CD4-positive, alpha-beta T cell treated with Interleukin-10 for 1 hour (primary cell): Measurements from ENCODE around the gene TMEM72.

Experiments used
- DNase-seq: peaks from one replicate; pipeline ENCODE4 v3.0.0-alpha.2; 2020

TMEM72 gene

GRCh38 chr10:44969854-44970253 lies 58.7 kb downstream of the TMEM72 start:
- DNase-seq = no peak

- no peak for DNase-seq
Observed at GRCh38 chr10:44970812-44971395, 59.8 kb downstream of the TMEM72 start.

GRCh38 chr10:44971434-44971833 lies 60.3 kb downstream of the TMEM72 start:
- no peak for DNase-seq

- DNase-seq = no peak
Observed at GRCh38 chr10:44971935-44972757, 61.0 kb downstream of the TMEM72 start.

- DNase-seq = no peak
Observed at GRCh38 chr10:44972874-44973306, 61.8 kb downstream of the TMEM72 start.

GRCh38 chr10:44973323-44974081 lies 62.4 kb downstream of the TMEM72 start:
- no peak for DNase-seq

GRCh38 chr10:44974082-44974627 lies 63.0 kb downstream of the TMEM72 start:
- no peak for DNase-seq

- DNase-seq = peak; percentile 71
Observed at GRCh38 chr10:44974628-44975430, 63.7 kb downstream of the TMEM72 start.

- DNase-seq = no peak
Observed at GRCh38 chr10:44975431-44976331, 64.5 kb downstream of the TMEM72 start.

GRCh38 chr10:44976352-44977198 lies 65.4 kb downstream of the TMEM72 start:
- no peak for DNase-seq

- DNase-seq = no peak
Observed at GRCh38 chr10:44977287-44978212, 66.4 kb downstream of the TMEM72 start.

GRCh38 chr10:44978213-44978569 lies 67.1 kb downstream of the TMEM72 start:
- DNase-seq = no peak

- no peak for DNase-seq
Observed at GRCh38 chr10:44978570-44979280, 67.6 kb downstream of the TMEM72 start, which contains the start of gene DEPP1. DEPP1 (minus strand) TSS chr10:44978809; CDS start chr10:44978030, 779 bp downstream.

GRCh38 chr10:44979281-44980191 lies 68.4 kb downstream of the TMEM72 start:
- no peak for DNase-seq

GRCh38 chr10:44980309-44981171 lies 69.4 kb downstream of the TMEM72 start:
- no peak for DNase-seq
